Activated CD8-positive, alpha-beta memory T cell treated with anti-CD3 and anti-CD28 coated beads for 4 hours (primary cell): ENCODE measurements around the gene LSAMP.
"Not testable (repeated sequence)": the region's sequence is repeated elsewhere in the genome, so short reads cannot be mapped to it uniquely, and the experiment has no call there.

Source experiments
- DNase-seq, 2 donors: peaks; one replicate each; pipeline ENCODE4 v3.0.0-alpha.2; 2020; ENCODE audit warnings: low read depth in 2 of 2

LSAMP gene

DNA sequence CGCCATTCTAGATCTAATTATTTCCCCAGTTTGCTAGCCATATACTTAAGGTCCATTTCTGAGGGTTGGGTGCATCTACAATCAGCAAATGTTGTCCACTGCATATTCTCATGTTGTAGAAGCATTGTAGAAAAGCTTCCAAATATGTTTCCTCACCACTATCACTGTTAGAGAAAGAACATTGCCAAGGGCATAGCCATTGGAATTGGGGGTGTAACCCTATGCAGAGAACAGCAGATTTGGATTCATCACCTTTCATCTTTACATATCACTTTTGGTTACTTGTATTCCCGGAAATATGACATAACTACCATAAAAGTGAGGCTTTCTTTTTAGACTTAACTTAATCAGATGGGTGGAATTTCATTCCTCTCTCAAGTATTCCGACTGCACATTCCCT is 203.6 kb downstream of the LSAMP start:
- DNase-seq, result no peak

DNA sequence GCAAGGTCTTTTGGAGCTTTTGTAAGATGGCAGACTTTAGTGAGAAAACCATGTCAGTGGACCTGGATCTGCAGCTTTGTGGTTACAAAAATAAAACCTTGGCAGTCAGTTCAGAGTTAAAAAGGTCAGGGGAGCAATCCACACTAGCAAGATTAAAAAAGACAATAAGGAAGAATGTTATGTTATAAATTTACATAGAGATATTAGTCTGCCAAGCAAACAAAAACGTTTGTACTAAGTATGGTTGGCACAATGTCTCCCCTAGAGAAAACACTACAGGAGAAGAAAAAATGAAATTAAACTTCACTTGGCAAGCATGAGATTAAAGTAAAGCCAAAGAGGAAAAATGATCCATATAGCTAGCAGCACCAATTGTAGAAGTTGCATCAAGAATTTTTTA is 205.0 kb downstream of the LSAMP start:
- DNase-seq, result no peak

DNA sequence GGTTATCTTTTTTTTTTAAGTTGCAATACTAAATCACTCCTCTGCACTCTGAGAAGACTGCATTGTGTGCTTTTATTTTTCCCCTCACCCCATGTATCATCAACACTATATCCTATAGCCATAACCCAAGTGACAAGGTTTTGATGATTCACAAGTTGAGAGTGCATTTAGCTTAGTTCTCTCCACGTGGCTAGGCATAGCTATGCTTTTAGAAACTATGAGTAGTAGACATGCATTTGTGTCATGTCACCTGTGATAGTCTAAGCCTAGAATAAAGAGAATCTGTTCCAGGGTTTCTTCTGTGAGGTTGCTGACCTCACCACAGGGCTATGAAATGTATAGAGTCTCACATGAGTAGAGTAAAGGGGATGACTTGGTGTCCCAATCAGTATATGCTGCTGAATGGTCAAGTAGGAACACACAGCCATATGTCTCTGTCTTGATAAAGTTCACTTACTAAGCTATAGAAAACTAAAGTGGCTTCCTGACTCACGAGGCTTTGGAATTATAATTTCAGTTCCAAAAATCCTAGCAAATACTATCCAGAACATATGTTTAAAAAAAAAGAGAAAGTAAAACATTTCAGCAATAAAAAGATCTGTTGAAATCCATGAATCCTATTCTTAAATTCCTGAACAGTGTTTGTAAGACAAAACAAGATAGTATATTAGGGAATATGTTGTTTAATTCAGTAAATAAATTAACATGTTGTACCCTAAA is 206.3 kb downstream of the LSAMP start:
- no peak for DNase-seq

DNA sequence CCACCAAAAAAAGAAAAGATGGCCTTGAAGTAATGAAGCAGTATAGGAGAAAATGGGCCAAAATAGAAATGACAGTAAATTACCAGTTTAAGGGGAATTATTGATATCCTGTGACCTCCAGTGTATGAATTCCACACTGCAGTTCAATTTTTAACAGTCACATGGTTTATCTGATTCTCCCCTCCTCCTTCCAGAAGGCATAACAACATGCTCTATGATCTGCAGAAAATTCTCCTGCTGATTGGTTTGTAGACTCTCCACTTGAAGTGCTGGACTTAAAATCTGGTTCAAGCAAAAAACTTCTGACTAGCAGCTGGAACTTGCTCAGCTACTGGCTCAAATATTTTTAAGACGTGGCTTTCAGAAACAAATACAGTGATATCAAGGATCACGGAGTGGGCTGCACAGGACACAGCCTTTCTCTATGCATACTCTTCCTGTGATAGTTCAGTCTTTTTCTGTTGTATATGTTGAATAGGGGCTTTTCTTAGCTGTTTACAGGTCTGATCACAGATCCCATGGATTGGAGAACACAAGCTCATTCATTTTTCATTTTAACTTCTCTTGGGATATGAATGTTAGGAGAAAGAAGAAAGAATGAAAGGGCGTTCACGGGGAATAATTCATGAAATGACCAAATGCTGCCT is 211.5 kb downstream of the LSAMP start:
- DNase-seq, result no peak

DNA sequence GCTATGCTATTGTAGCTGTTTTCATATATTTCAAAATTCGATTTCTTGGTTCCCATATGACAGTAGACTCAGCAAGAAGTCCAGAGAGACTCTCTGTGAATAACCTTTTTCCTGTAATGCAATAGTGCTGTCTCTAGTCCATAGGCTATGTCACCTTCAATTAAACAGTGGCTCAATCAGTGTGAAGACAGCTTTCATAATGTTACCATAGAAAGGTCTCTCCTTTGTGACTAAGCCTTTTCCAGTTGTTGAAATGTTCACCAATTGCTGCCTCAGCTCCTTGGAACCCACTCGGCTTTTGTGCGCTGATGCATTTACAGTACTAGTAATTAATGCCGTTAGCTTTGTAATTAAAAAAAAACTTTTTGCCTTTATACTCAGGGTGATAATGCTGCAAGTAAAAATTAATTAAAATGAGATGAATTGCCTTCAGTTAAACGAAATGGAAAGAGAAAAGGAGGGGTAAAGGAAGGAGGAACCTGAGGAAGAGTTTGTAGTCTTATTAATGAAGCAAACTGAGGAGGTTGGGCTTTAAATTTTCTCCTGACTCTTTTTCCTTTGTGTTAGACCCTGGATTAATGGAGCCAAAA is 214.8 kb downstream of the LSAMP start:
- DNase-seq, result no peak

DNA sequence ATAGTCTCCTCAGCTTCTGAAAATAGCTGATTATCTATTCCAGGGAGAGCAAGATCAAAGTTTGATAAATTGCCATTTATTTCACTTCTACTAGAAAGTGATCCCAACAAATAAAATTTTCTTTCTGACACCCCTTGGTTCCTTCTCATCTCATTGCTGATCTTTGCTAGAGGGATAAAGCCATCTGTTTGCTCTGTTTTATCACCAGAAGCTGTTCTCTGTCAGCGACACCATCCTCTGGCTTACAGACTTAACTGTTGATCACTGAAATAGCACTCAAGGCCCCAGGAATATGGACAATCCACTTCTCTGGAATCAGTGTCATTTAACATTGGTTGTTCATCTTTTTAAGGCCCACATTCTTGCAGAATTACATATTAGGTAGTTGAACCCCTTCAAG is 219.0 kb downstream of the LSAMP start:
- no peak for DNase-seq

DNA sequence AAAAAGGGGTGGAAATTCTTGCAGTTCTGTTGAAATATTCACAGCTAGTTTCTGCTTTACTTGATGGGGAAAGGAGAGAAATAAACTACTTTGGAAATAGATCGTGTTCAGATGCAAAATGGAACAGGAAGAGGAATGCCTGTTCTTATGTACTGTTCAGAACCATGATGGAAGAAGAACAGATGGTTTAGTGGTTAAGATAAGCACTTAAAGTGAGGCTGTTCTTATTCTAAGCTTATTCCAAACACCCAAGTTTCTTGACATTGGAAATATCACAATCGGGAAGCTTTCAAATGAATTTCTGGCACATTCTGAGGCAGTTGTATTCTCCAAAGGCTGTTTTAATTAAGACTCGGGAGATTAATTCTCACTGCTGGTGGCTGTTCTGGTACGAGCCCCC is 228.5 kb downstream of the LSAMP start:
- DNase-seq, result no peak

DNA sequence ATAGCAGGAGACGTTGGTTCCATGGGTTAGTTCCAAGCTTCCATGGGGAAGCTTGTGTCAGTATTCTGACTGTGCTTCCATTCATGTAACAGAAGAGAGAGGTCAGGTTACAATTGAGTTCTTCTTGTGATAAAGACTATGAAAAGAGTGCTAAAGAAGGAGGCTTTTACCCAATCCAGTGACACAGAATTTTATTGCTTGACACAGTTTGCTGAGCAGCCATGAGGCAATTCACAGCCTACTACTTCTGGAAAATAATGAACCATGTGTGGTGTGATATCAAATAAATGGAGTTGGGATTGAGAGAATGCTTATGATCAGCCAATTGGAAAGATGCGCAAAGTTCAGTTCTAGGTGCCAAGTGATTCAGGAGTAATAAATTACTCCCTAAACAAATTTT is 233.4 kb downstream of the LSAMP start:
- no peak for DNase-seq

DNA sequence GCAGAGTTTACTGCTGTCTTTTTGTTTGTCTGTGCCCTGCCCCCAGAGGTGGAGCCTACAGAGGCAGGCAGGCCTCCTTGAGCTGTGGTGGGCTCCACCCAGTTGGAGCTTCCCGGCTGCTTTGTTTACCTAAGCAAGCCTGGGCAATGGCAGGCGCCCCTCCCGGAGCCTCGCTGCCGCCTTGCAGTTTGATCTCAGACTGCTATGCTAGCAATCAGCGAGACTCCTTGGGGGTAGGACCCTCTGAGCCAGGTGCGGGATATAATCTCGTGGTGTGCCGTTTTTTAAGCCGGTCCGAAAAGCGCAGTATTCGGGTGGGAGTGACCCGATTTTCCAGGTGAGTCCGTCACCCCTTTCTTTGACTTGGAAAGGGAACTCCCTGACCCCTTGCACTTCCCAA is 236.5 kb downstream of the LSAMP start:
- DNase-seq, result not testable (repeated sequence)

DNA sequence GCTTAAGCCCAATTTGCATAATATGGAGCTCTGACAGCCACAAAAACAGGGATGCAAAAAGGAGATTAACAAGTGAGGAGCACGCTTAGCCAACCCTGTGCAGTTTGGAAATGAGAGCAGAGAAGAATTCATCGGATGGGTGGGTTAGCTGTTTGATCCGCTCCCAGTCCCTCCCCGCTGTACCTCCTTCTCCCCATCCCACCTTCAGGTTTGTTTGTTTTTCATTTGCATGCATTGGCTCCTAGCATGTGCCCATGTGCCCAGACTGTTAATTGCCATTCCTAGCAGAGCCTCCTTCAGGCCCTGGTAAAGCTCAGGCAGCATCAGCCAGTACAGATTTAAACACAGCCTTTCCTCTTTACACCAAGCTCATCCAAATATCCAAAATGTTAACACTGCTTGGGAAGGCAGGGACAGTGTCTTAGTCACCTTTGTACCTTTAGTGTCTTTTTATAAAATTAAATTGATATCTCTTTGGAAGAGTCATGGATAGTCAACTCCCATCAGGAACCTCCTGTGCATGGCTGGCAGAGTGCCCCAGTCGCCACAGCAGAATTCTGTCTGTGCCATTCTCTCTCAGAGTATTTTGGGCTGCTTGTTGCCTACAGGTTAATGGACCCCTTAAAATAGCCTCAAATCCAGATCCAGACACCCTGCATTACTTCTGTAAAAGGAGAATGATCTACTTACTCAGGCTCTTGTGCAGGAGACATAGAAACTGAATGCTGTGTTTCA is 244.2 kb downstream of the LSAMP start:
- DNase-seq, result no peak

DNA sequence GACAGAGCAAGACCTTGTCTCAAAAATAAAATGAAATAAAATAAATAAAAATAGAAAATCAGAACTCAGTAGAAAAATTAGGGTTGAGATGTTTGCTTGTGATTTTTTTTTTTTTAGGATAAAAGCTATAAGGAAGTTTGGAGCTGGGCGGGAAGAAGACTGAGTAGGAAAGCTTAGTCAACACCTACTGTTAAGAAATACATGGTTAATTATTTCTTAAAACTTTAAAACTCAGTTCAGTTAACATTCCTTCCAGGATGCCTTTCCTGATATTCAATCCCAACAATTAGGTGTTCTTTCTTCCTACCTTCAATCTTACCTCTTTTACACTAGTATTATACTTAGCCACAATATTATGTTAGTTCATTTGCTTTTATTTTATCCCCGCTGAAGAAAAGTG is 246.2 kb downstream of the LSAMP start:
- no peak for DNase-seq

DNA sequence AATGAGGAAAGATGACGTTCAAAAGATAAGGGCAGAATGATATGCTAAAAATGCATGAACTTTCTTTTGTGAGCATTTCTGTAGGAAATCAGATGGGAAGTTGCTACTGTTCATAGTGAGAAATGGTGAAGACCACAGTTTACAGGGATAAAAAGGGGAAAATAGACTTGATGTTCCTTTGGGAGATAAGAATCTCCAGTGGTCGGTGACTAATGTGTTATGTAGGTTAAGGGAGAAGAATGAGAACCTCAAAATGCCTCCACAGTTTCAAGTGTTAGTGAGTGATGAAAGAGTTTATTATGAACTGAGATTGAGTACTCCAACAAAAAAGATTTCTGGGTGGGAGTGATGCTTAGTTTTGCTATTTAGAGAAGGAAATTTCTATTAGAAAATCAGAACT is 247.2 kb downstream of the LSAMP start:
- DNase-seq, result no peak

DNA sequence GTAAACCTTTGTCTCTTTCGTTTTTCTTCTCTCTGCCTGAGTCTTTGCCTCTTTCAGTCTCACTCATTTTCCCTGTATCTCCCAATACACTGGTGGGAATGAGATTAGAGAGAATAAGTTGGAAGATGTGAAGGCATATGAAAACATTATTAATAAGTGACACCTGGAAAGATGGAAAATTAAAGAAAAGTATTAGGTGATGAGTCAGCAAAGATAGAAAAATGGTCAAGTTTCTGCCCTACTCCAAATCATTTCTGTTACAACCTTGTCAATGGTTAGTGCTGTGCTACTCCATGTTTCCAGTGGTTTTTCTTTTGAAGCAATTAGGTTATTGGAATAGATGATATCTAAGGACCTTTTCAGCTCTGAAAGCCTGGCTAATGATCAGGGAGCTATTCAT is 252.8 kb downstream of the LSAMP start:
- DNase-seq, result no peak

DNA sequence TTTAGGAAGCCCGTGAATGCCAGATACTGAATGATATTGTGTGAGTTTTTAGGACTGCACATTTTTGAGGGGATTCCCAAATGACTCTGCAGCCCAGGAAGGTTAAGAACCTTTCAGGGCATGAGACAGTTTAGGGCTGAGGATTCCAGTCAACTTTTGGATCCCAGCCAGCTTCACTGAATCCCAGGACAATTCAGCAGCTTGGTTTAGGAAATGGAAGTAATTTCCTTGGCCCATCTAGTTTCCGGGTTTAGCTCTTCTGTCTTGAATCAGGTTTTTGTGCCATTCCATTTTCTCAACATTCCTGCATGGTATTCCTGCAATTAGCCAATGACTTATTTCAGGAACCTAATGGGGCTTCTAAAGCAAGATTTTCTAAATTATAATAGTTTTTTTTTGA is 253.9 kb downstream of the LSAMP start:
- DNase-seq, result no peak

DNA sequence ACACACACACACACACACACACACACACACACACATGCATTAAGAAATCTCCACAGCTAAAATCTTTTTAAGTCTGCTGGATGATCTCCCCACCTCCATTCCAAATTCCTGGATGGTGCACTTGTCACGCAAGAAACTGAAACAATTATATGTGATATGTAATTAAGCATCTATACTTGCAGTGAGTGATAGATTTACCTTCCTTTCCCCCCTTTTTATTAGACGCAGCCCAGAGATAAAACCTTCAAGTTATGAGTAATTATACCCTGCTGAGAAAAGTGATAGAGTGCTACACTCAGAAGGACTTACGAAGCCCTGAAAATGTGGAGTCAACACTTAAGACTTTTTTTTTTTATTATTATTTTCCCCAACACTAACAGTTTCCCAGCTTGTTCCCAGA is 255.2 kb downstream of the LSAMP start:
- DNase-seq, result no peak

DNA sequence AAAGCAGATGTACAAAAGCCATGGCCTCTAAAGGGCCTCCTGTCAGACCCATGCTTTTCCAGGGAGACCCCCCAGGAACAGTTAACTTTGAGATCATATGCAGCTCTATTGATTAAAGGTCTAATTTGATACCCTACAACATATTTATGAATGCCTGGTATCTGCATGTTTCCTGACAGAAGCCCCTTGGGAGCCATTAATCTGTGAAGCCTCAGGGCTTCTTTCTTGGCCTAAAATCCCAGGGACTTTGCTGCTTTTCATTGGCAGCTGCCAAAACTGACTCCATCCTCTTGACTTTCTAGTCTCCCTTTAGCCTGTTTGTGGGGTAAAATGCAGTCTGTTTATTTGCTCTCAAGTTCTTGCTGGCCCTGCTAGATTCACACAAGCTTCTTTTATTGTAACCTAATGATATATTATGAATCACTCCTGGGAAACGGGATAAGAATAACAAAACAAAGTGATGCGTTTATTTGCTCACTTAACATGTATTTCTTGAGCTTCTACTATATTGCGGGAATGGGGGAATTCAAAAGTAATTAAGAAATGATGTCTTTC is 257.0 kb downstream of the LSAMP start:
- DNase-seq, result no peak

DNA sequence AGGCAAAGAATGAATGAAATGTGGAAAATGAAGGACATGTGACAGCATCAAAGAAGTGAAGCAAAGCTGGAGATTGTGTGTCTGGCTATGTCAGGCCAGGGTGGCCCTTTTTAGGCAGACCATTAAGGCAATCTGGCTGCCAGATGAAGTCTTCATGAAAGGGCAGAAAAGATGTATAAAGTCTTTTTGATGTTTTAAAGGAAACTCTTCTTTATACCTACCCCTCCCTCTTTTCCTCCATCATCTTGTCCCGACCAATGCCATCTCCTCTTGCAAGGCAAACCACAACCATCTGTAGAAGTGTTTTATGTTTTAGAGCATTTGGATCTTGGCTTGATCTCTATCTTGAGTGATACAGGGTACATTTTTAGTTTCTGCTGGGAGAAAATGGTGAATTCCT is 259.2 kb downstream of the LSAMP start:
- no peak for DNase-seq

DNA sequence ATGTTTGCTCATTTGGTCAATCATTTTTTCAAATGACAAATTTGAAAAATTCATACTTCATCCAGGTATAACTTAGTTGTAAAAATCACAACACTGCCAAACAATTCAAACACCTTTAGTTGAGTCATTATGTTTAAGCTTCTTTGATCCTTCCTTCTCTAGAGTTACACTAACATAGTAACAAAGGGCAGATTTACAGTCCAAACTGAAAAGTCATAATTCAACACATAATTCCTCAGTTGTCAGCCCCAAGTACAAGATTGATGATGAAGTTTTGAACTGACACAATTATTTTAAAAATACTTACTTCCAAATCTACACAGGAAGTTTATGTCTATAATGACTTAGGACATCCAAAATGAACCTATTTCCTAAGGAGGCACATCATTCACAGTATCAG is 264.1 kb downstream of the LSAMP start:
- DNase-seq, result no peak

DNA sequence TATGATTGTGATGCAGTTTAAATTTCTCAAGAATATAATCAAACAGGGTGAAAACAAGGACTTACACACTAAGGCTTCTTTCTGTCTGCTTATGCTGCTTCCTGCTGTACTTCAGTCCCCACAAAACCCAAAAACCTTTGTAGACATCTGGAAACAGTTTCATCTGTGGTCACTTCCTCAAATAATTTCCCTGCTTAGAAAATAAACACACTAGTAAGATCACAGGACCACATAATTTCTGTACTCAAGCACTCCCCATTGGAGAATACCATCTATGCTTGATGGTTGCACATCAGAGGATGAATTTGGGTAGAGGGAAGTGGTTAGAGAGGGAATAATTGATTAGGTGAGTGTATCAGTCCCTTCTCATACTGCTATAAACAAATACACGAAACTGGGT is 266.2 kb downstream of the LSAMP start:
- DNase-seq, result no peak

DNA sequence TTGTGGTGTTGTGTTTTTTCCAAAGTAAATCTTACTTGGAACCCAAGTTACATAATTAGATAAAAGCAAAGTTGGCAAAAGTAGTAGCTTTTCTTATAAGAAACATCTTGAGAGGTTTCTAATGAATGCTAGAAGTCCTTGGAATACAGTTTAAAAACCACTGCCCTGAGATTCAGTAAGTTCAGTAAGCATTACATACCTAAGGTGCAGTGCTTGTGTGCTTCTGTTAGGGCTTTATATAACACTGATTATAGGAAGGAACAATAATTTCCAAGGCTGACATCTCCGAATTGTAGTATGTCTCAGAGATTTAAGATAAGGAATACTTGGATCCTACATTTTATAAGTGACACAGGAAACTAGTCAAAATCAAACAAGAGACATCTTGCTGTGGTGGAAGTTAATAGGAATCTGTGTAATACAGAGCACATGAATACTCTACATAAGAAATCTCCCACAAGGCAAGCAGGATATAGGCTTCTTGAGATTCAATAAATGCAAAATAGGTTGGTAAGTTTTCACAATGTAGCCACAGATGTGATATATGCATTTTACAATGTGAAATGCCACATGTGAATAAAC is 268.2 kb downstream of the LSAMP start:
- DNase-seq, result no peak

DNA sequence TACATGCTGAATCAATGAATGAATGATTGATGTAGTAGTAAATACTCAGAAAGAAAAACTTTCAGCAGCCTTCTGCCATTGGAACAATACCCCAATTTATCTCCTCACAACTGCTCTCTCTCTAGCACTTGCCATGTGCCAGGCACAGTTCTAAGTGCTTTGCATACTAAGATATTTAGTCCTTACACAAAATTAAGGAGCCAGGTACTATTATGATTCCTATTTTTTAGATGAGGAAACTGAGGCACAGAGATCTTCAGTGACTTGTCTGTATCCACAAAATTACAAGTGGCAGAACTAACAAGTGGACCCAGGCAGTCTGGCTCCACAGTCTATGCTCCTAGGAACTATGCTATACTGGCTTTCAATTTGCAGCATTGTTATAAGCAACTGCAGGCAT is 279.2 kb downstream of the LSAMP start:
- no peak for DNase-seq

DNA sequence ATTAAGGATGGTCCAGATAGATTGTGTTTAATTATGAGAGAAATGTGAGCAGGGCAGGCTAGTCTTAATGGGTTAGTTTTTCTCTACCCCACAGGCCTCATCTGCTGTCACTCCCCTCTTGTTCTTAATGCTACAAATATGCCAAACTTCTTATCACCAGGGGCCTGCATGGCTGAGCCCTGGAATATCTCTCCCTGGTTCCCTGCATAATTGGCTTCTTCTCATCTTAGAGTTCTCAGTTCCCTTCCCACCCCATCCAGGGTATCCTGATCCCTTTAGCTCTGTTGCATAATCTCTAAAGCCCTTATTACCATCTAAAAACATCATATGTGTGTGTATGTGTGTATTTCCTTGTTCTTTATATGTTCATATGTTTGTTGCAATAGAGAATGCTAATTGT is 279.6 kb downstream of the LSAMP start:
- DNase-seq, result no peak
